HG02885 (cell line): ENCODE measurements around the gene SERPINA9.
A peak's percentile ranks its signal among the peaks of the same experiment; 100 is the strongest.
"Not testable (repeated sequence)": the region's sequence is repeated elsewhere in the genome, so short reads cannot be mapped to it uniquely, and the experiment has no call there.

Experiments
- ATAC-seq: cut with Tn5 transposase; IDR thresholded peaks from one replicate; pipeline ENCODE4 v1.9.1; 2021; ENCODE audit warnings: mild to moderate bottlenecking; ENCODE audit not compliant: unreplicated experiment, poor library complexity

SERPINA9 gene

DNA sequence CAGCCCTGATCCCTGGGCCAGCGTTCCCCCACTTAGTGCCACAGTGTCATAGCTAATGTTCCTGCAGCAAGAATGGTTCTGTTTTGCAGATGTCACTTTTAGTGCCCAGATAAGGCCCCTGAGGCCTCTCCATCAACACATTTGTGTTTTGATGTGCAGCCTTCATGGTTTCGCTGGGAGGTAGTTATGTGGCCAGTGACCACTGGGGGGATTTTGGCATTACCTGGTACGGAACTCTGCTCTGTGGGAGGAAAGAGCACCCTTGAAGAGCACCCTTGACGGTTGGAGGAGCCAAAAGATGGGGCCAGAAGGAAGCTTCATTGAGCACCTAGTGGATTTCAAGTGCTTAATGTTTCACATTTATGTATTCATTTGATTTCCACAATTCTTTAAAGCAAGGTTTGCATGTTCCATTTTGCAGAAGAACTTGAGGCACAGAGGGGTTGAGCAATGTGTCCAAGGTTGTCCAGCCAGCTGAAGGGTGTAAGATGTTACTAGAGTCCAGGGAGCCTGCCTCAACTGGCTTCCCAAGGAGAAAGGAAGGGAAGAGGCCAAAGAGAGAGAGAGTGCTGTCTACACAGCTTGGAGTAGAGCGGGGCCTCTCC, 36.4 kb downstream of the SERPINA9 start:
- no peak for ATAC-seq

DNA sequence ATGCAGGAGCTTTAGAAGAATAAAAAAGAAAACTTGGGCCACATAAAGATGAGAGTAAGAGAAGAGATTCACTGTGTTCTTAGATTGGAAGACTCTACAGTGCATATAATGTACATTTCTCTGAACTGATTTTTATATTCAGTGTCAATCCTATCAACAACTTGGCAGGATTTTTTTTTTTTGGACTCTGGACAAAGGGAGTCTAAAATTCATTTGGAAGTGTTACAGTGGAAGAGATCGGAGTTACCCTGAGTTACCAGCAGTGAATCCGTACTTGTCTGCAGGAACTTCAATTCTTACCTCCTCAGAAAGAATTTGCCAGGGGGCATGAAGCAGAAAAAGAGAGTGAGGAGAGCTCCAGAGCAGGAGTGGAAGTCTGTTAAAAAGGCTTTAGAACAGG, 47.4 kb downstream of the SERPINA9 start:
- ATAC-seq: no peak

DNA sequence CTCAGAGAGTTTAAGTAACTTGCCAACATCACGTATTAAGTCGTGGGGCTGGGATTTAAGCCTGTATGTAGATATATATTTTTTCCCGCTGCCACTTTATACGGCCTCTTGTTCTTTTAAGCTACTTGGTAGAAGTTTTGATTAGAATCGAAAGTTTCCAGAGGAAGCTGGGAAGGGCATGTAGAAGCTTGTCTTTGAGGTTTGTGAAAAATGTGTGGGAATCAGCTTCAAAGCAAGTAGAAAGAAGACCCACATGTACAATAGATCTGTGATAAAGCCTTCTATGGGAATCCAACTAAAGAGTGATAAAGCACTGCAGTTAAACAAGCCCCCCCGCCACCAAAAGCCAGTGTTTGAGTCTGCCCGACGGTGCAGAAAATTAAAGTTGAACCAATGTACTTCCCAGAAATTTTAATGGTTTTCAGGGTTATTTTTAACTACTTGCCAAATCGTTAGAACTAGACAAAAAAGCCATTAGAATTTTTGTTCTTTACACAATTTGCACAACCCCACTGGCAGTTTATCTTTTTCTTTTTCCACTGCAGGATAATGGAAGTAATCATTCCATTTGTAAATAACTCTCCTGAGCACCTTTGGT, 48.9 kb downstream of the SERPINA9 start:
- ATAC-seq: no peak

DNA sequence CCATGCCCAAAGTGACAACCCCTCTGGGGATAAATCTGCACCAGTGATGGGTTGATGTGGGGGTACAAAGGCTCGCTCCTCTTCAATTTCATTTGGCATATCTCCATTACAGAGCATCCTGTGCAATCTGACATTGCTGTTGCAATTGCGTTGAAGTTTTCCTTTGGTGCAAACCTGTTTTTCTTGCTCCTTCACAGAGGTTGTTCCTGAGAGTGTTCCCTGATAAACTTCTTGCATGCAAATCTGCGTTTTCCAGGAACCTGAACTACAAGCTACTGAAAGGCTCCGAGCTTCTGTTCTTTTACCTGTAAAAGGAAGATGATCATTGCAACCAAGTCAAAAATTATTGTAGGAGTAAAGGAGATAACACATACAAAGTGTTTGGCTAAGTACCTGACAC, 49.5 kb downstream of the SERPINA9 start:
- no peak for ATAC-seq

DNA sequence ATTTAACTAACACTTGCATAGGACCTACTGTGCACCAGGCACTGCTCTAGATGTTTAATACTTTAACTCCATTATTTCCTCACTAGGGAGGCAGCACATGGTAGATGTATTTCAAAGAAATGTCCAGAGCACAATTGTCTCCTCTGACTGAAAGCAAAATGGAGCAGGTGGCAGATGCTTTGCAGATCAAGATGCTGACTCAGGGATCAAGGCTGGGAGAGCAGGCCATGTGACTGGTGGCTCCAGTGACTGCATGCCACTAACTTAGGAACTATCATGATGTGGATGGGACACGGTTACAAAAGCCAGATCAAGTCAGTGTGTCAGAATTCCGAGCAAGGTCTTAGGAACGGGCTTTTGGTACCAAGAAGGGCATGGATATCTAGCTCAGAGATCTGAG, 51.6 kb downstream of the SERPINA9 start:
- ATAC-seq: no peak

DNA sequence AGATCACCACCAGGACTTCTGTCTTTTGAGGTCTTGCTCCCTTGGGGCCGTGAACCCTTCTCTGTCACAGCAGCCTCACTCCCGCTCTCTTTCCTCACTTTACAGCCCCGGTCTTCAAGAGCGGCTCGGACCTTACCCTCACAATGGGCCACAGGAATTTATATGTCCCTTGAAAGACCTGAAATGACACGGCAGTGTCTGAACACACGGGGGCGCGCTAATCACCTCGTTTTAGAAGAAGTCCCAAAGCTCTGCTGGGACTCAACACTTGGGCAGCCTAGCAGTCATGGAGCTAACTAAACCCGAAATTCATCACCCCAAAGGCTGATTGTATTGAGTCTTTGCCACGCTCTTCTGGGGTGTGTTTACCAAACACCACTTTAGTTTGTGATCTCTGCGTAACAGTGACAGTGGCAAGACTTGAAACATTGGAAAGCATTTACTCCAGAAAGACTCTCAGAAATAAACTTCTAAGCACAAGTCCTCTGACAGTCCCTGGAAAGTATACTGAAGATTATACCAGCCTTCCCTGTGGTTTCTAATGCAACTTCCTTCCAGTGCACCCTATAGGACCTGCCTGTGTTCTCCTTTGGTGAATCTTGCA, 52.4 kb downstream of the SERPINA9 start:
- ATAC-seq: peak; percentile 68

DNA sequence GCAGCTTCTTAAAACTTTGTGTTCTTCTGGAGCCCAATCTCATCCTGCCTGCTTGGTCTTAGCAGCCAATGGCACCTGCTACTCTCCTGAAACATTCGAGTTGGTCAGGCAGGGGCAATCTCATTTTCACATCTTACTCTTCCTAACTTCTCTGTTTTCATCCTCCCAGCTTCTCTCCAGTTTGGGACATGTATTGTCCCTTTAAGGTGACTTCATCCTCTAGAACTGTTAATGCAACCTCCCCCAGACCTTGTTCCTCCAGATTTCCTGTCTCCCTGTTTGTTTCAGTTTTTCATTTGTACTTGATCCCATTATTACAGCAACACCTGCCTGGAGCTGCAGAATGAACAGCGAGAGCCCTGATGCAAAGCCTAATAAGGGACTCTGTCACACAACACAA, 54.7 kb downstream of the SERPINA9 start:
- no peak for ATAC-seq

DNA sequence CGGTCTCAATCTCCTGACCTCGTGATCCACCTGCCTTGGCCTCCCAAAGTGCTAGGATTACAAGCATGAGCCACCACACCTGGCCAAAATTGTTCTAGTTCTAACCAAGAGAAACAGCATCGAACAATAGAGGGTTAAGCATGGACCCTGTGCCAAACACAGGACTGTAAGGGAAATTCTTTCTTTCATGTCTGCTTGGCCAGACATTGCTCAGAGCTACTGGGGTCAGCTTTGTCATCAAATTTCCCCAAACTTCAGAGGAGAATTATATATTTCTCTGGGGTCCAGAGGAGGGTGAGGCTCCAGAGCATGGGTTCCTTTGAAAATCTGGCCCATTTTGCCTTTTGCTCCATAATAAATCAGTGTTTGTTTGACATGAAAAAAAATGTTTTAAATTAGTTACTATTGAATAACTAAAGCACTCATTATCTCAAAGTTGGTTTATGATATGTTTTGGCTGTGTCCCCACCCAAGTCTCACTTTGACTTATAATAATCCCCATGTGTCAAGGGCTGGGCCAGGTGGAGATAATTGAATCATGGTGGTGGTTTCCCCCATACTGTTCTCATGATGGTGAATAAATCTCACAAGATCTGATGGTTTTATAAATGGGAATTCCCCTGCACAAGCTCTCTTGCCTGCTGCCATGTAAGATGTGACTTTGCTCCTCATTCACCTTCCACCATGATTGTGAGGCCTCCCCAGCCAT, 58.3 kb downstream of the SERPINA9 start:
- ATAC-seq: not testable (repeated sequence)
